Mesendoderm (in vitro differentiated cells): ENCODE data around the gene C16orf86.

Experiments
- DNase-seq: peaks from one replicate; pipeline ENCODE4 v3.0.0; 2013
- H2AK5ac ChIP-seq: 2 replicates; pipeline ENCODE4 v1.6.1; 2013; ENCODE audit warnings: low read length, inconsistent platforms
- H2BK120ac ChIP-seq: 2 replicates; pipeline ENCODE4 v1.6.1; 2013; ENCODE audit warnings: low read depth, mild to moderate bottlenecking, low read length, moderate library complexity, mixed read lengths
- H2BK15ac ChIP-seq: replicated peaks from 2 replicates; pipeline ENCODE4 v1.6.1; 2013; ENCODE audit warnings: low read depth, mild to moderate bottlenecking, moderate library complexity
- H2BK5ac ChIP-seq: 2 replicates; pipeline ENCODE4 v1.6.1; 2013; ENCODE audit warnings: low read length, inconsistent platforms
- H3K18ac ChIP-seq: 2 replicates; pipeline ENCODE4 v1.6.1; 2013; ENCODE audit warnings: mild to moderate bottlenecking, low read length, mixed read lengths
- H3K23ac ChIP-seq: one replicate; pipeline ENCODE4 v1.6.1; 2013; ENCODE audit warnings: low read length
- H3K27ac ChIP-seq: 2 replicates; pipeline ENCODE4 v1.5.1; 2013; ENCODE audit warnings: low read depth, mild to moderate bottlenecking, inconsistent platforms, low read length, moderate library complexity
- H3K27me3 ChIP-seq: 2 replicates; pipeline ENCODE4 v1.6.1; 2013; ENCODE audit warnings: low read length, control low read depth, mild to moderate bottlenecking, inconsistent platforms; ENCODE audit not compliant: insufficient read depth, poor library complexity
- H3K36me3 ChIP-seq: 2 replicates; pipeline ENCODE4 v1.6.1; 2013; ENCODE audit warnings: low read length, inconsistent platforms; ENCODE audit not compliant: control insufficient read depth, insufficient read depth
- H3K4ac ChIP-seq: one replicate; pipeline ENCODE4 v1.6.1; 2013; ENCODE audit warnings: low read depth, mild to moderate bottlenecking, low read length, moderate library complexity
- H3K4me1 ChIP-seq: 2 replicates; pipeline ENCODE4 v1.6.1; 2013; ENCODE audit warnings: low read depth, low read length, inconsistent platforms; ENCODE audit not compliant: control insufficient read depth
- H3K4me2 ChIP-seq: 2 replicates; pipeline ENCODE4 v1.6.1; 2013; ENCODE audit warnings: low read length
- H3K4me3 ChIP-seq: 2 replicates; pipeline ENCODE4 v1.5.1; 2013; ENCODE audit warnings: mild to moderate bottlenecking, low read length
- H3K56ac ChIP-seq: one replicate; pipeline ENCODE4 v1.6.1; 2013; ENCODE audit warnings: low read length
- H3K79me1 ChIP-seq: 2 replicates; pipeline ENCODE4 v1.6.1; 2013; ENCODE audit warnings: low read length, inconsistent platforms
- H3K79me2 ChIP-seq: 2 replicates; pipeline ENCODE4 v1.6.1; 2013; ENCODE audit warnings: mild to moderate bottlenecking, low read length; ENCODE audit not compliant: control insufficient read depth, insufficient read depth
- H3K9ac ChIP-seq: 2 replicates; pipeline ENCODE4 v1.6.1; 2013; ENCODE audit warnings: low read length, inconsistent platforms
- H4K5ac ChIP-seq: one replicate; pipeline ENCODE4 v1.6.1; 2013; ENCODE audit warnings: low read length
- H4K8ac ChIP-seq: one replicate; pipeline ENCODE4 v1.6.1; 2013; ENCODE audit warnings: low read depth, mild to moderate bottlenecking, control low read depth, low read length, moderate library complexity
- WGBS: extraction: QIAGEN DNeasy Blood & Tissue Kit; methylation state at CpG from one replicate; pipeline ENCODE4 v1.1.7; 2013; ENCODE audit warnings: low lambda C conversion rate, missing lambda C conversion rate; ENCODE audit not compliant: insufficient coverage; ENCODE audit errors: extremely low coverage; 5-methylcytosine and 5-hydroxymethylcytosine counted together

Gene C16orf86

GRCh38 chr16:67707790-67708189 lies 41.2 kb downstream of the C16orf86 start:
- H3K23ac ChIP-seq, result no peak overlapping the region
- no peak overlapping the region for H3K56ac ChIP-seq
- peaks cover 5% of the 10 kb centered on the region for H3K79me1 ChIP-seq
- H3K9ac ChIP-seq, result no peak overlapping the region
- no peak overlapping the region for H4K5ac ChIP-seq
- no peak overlapping the region for H2AK5ac ChIP-seq
- H2BK5ac ChIP-seq, result no peak overlapping the region
- H3K4me1 ChIP-seq, result no peaks in the 10 kb centered on the region
- H3K79me2 ChIP-seq, result peaks cover 11% of the 10 kb centered on the region
- no peak overlapping the region for H2BK120ac ChIP-seq
- no peak overlapping the region for H3K18ac ChIP-seq
- no peaks in the 10 kb centered on the region for H3K27me3 ChIP-seq
- no peaks in the 10 kb centered on the region for H3K36me3 ChIP-seq
- H3K27ac ChIP-seq, result no peak overlapping the region
- no peak overlapping the region for H3K4ac ChIP-seq
- H3K4me2 ChIP-seq, result no peak overlapping the region
- H2BK15ac ChIP-seq, result no peak overlapping the region
- no peak overlapping the region for H3K4me3 ChIP-seq
- DNase-seq, result no peak
- no peak overlapping the region for H4K8ac ChIP-seq
- no CpG with 5 or more reads among the region's 5 CpGs for WGBS

GRCh38 chr16:67708368-67708771 lies 41.8 kb downstream of the C16orf86 start:
- peaks cover 8% of the 10 kb centered on the region for H3K79me1 ChIP-seq

GRCh38 chr16:67709050-67709449 lies 42.4 kb downstream of the C16orf86 start:
- no peak overlapping the region for H3K27ac ChIP-seq
- H3K56ac ChIP-seq, result no peak overlapping the region
- H3K9ac ChIP-seq, result no peak overlapping the region
- no peak overlapping the region for H2BK5ac ChIP-seq
- no peak overlapping the region for H4K8ac ChIP-seq
- H2BK15ac ChIP-seq, result no peak overlapping the region
- no peak overlapping the region for H2AK5ac ChIP-seq
- no peak overlapping the region for H3K4me3 ChIP-seq
- H3K4me2 ChIP-seq, result no peak overlapping the region
- no peaks in the 10 kb centered on the region for H3K27me3 ChIP-seq
- H3K36me3 ChIP-seq, result no peaks in the 10 kb centered on the region
- no peak for DNase-seq
- no peak overlapping the region for H4K5ac ChIP-seq
- peaks cover 3% of the 10 kb centered on the region for H3K4me1 ChIP-seq
- no peak overlapping the region for H2BK120ac ChIP-seq
- H3K79me1 ChIP-seq, result peaks cover 10% of the 10 kb centered on the region
- H3K18ac ChIP-seq, result no peak overlapping the region
- peaks cover 15% of the 10 kb centered on the region for H3K79me2 ChIP-seq
- no peak overlapping the region for H3K23ac ChIP-seq
- WGBS, result no CpG with 5 or more reads among the region's 1 CpG
- no peak overlapping the region for H3K4ac ChIP-seq

More at GRCh38 chr16:67708368-67708771, 41.8 kb downstream of the C16orf86 start:
- Histone ChIP-seq H2BK15ac (no peak overlapping the region), H3K36me3 (no peaks in the 10 kb centered on the region), H3K4me2 (no peak overlapping the region), H3K4me3 (no peak overlapping the region), H3K27me3 (no peaks in the 10 kb centered on the region), H3K23ac (no peak overlapping the region), H3K27ac (no peak overlapping the region), H2BK120ac (no peak overlapping the region), H3K18ac (no peak overlapping the region), H3K79me2 (peaks cover 15% of the 10 kb centered on the region), H3K9ac (no peak overlapping the region), H2AK5ac (no peak overlapping the region), H4K5ac (no peak overlapping the region), H3K4me1 (no peaks in the 10 kb centered on the region), H2BK5ac (no peak overlapping the region), H3K4ac (no peak overlapping the region), H4K8ac (no peak overlapping the region), H3K56ac (no peak overlapping the region)
- DNase-seq, result no peak
- no CpG with 5 or more reads among the region's 2 CpGs for WGBS

- no peak overlapping the region for H2BK15ac ChIP-seq
- peaks cover 3% of the 10 kb centered on the region for H3K4me1 ChIP-seq
- no peaks in the 10 kb centered on the region for H3K36me3 ChIP-seq
- H3K18ac ChIP-seq, result no peak overlapping the region
- no peak overlapping the region for H4K8ac ChIP-seq
- DNase-seq, result no peak
- H3K79me1 ChIP-seq, result peaks cover 8% of the 10 kb centered on the region
- WGBS, result no CpG with 5 or more reads among the region's 6 CpGs
- H3K27ac ChIP-seq, result no peak overlapping the region
- H2AK5ac ChIP-seq, result no peak overlapping the region
- no peak overlapping the region for H3K56ac ChIP-seq
- H3K4me3 ChIP-seq, result no peak overlapping the region
- no peak overlapping the region for H3K23ac ChIP-seq
- H2BK5ac ChIP-seq, result no peak overlapping the region
- H2BK120ac ChIP-seq, result no peak overlapping the region
- H3K4me2 ChIP-seq, result no peak overlapping the region
- H4K5ac ChIP-seq, result no peak overlapping the region
- no peaks in the 10 kb centered on the region for H3K27me3 ChIP-seq
- peaks cover 18% of the 10 kb centered on the region for H3K79me2 ChIP-seq
- no peak overlapping the region for H3K4ac ChIP-seq
- no peak overlapping the region for H3K9ac ChIP-seq
These were observed 44.0 kb downstream of the C16orf86 start for GRCh38 chr16:67710607-67711006.

GRCh38 chr16:67713647-67714273 lies 47.1 kb downstream of the C16orf86 start:
- H2AK5ac ChIP-seq, result no peak overlapping the region
- H3K36me3 ChIP-seq, result no peaks in the 10 kb centered on the region
- H2BK5ac ChIP-seq, result no peak overlapping the region
- H2BK120ac ChIP-seq, result no peak overlapping the region
- H3K79me2 ChIP-seq, result peaks cover 26% of the 10 kb centered on the region
- no peak overlapping the region for H3K4me3 ChIP-seq
- H4K8ac ChIP-seq, result no peak overlapping the region
- H2BK15ac ChIP-seq, result no peak overlapping the region
- H3K27me3 ChIP-seq, result no peaks in the 10 kb centered on the region
- H3K18ac ChIP-seq, result no peak overlapping the region
- no CpG with 5 or more reads among the region's 5 CpGs for WGBS
- H3K4me1 ChIP-seq, result peaks cover 3% of the 10 kb centered on the region
- H3K4me2 ChIP-seq, result no peak overlapping the region
- peaks cover 16% of the 10 kb centered on the region for H3K79me1 ChIP-seq
- no peak overlapping the region for H4K5ac ChIP-seq
- H3K23ac ChIP-seq, result no peak overlapping the region
- no peak overlapping the region for H3K56ac ChIP-seq
- H3K9ac ChIP-seq, result no peak overlapping the region
- H3K4ac ChIP-seq, result no peak overlapping the region
- H3K27ac ChIP-seq, result no peak overlapping the region
- DNase-seq, result peak; percentile 54

GRCh38 chr16:67714522-67714921 lies 47.9 kb downstream of the C16orf86 start:
- H3K4me1 ChIP-seq, result peaks cover 3% of the 10 kb centered on the region
- peaks cover 26% of the 10 kb centered on the region for H3K79me2 ChIP-seq
- no peak overlapping the region for H2BK120ac ChIP-seq
- no peak overlapping the region for H4K8ac ChIP-seq
- H2BK15ac ChIP-seq, result no peak overlapping the region
- H3K4me3 ChIP-seq, result no peak overlapping the region
- no peak overlapping the region for H3K23ac ChIP-seq
- H2BK5ac ChIP-seq, result no peak overlapping the region
- no peak overlapping the region for H2AK5ac ChIP-seq
- no peak overlapping the region for H3K9ac ChIP-seq
- no peaks in the 10 kb centered on the region for H3K36me3 ChIP-seq
- no peak overlapping the region for H3K18ac ChIP-seq
- H3K79me1 ChIP-seq, result peaks cover 16% of the 10 kb centered on the region
- H3K27me3 ChIP-seq, result no peaks in the 10 kb centered on the region
- DNase-seq, result no peak
- no peak overlapping the region for H3K27ac ChIP-seq
- no peak overlapping the region for H4K5ac ChIP-seq
- WGBS, result no CpG with 5 or more reads among the region's 1 CpG
- H3K4me2 ChIP-seq, result no peak overlapping the region
- H3K4ac ChIP-seq, result no peak overlapping the region
- no peak overlapping the region for H3K56ac ChIP-seq
